ENCODE measurements around the gene KRT6A.

The KRT6A gene

GRCh38 chr12:52493172-52493571, at the start of gene KRT6A:
Gene KRT6A (minus strand): TSS chr12:52493257. CDS start chr12:52493188, 69 bp downstream.
- DNase-seq (ENCODE audit: low read depth, low spot score), result no peak

GRCh38 chr12:52542157-52542556, 49.1 kb upstream of the KRT6A start:
- no peak for DNase-seq (ENCODE audit: low read depth, low spot score)

- no peak for DNase-seq (ENCODE audit: low read depth, low spot score)
Observed at GRCh38 chr12:52541709-52542108, 48.7 kb upstream of the KRT6A start.

GRCh38 chr12:52540531-52540930, 47.5 kb upstream of the KRT6A start:
- no peak for DNase-seq (ENCODE audit: low read depth, low spot score)

GRCh38 chr12:52539821-52540173, 46.7 kb upstream of the KRT6A start:
- DNase-seq (ENCODE audit: low read depth, low spot score), result no peak

GRCh38 chr12:52539083-52539820, 46.2 kb upstream of the KRT6A start:
- DNase-seq (ENCODE audit: low read depth, low spot score), result no peak

- DNase-seq (ENCODE audit: low read depth, low spot score), result no peak
Observed at GRCh38 chr12:52537101-52537500, 44.0 kb upstream of the KRT6A start.

- DNase-seq (ENCODE audit: low read depth, low spot score), result no peak
Observed at GRCh38 chr12:52535574-52535973, 42.5 kb upstream of the KRT6A start.

GRCh38 chr12:52534482-52534881, 41.4 kb upstream of the KRT6A start:
- DNase-seq (ENCODE audit: low read depth, low spot score), result no peak

- DNase-seq (ENCODE audit: low read depth, low spot score), result no peak
Observed at GRCh38 chr12:52533686-52534470, 40.8 kb upstream of the KRT6A start.

GRCh38 chr12:52532636-52533035, 39.6 kb upstream of the KRT6A start:
- no peak for DNase-seq (ENCODE audit: low read depth, low spot score)

GRCh38 chr12:52531566-52532300, 38.7 kb upstream of the KRT6A start:
- no peak for DNase-seq (ENCODE audit: low read depth, low spot score)

GRCh38 chr12:52530905-52531304, 37.8 kb upstream of the KRT6A start:
- no peak for DNase-seq (ENCODE audit: low read depth, low spot score)

GRCh38 chr12:52530366-52530765, 37.3 kb upstream of the KRT6A start:
- DNase-seq (ENCODE audit: low read depth, low spot score), result no peak

- DNase-seq (ENCODE audit: low read depth, low spot score), result no peak
Observed at GRCh38 chr12:52529846-52530245, 36.8 kb upstream of the KRT6A start.

- no peak for DNase-seq (ENCODE audit: low read depth, low spot score)
Observed at GRCh38 chr12:52529417-52529816, 36.4 kb upstream of the KRT6A start.

GRCh38 chr12:52528641-52529143, 35.6 kb upstream of the KRT6A start:
- no peak for DNase-seq (ENCODE audit: low read depth, low spot score)

GRCh38 chr12:52527121-52527800, 34.2 kb upstream of the KRT6A start:
- DNase-seq (ENCODE audit: low read depth, low spot score), result no peak

GRCh38 chr12:52526511-52526951, 33.5 kb upstream of the KRT6A start:
- DNase-seq (ENCODE audit: low read depth, low spot score), result no peak

- DNase-seq (ENCODE audit: low read depth, low spot score), result no peak
Observed at GRCh38 chr12:52525661-52526499, 32.8 kb upstream of the KRT6A start.

All from smooth muscle cell of the brain vasculature (primary cell).